H1 (cell line): ENCODE results near the gene LRTM1. TPM values are rescaled to one million over a fixed set of nuclear protein-coding genes. Genes with fewer than 3 reads are reported as not detected.
A peak's percentile ranks its signal among the peaks of the same experiment; 100 is the strongest.

ENCODE experiments used
- CTCF ChIA-PET: fragments of 300-600 bp; sonication (Branson Sonifier 250); formaldehyde crosslinking; loops from one replicate; lab custom pipeline; 2021; ENCODE audit not compliant: partially characterized antibody; lab: Charles Lee
- POLR2A ChIA-PET: fragments of 300-600 bp; sonication (Branson Sonifier 250); formaldehyde crosslinking; loops from one replicate; lab custom pipeline; 2021; ENCODE audit warnings: inconsistent platforms; ENCODE audit not compliant: partially characterized antibody; lab: Charles Lee
- DNase-seq, 2 experiments: peaks; one replicate each; pipeline versions ENCODE4 v3.0.0 to v3.0.0-alpha.2; 2010 to 2022; ENCODE audit warnings: low spot score in 2 of 2, low read depth in 1 of 2, mixed read lengths in 1 of 2
- FAIRE-seq: peaks from 2 replicates; lab custom pipeline; 2011; peaks lifted over from hg19 to GRCh38; lab: Jason Lieb, UNC
- H2AFZ ChIP-seq: 2 replicates; pipeline ENCODE4 v1.8.1; 2012; ENCODE audit warnings: low read length, inconsistent platforms
- H2AK5ac ChIP-seq: 2 replicates; pipeline ENCODE4 v1.6.1; 2013; ENCODE audit warnings: low read depth, low read length
- H2BK120ac ChIP-seq: replicated peaks from 2 replicates; pipeline ENCODE3; 2013; ENCODE audit warnings: low read depth, low read length, inconsistent platforms
- H2BK12ac ChIP-seq: 2 replicates; pipeline ENCODE4 v1.6.1; 2013; ENCODE audit warnings: low read depth, low read length
- H2BK15ac ChIP-seq: 2 replicates; pipeline ENCODE4 v1.6.1; 2013; ENCODE audit warnings: low read length
- H2BK20ac ChIP-seq: 2 replicates; pipeline ENCODE4 v1.6.1; 2013; ENCODE audit warnings: low read length
- H2BK5ac ChIP-seq: 2 replicates; pipeline ENCODE4 v1.6.1; 2013; ENCODE audit warnings: low read depth, low read length
- H3K14ac ChIP-seq: 2 replicates; pipeline ENCODE4 v1.6.1; 2013; ENCODE audit warnings: inconsistent platforms; ENCODE audit not compliant: insufficient read length
- H3K18ac ChIP-seq: 2 replicates; pipeline ENCODE4 v1.6.1; 2013; ENCODE audit warnings: low read length; ENCODE audit errors: extremely low read depth
- H3K23ac ChIP-seq: 2 replicates; pipeline ENCODE4 v1.6.1; 2013; ENCODE audit warnings: inconsistent platforms; ENCODE audit not compliant: insufficient read length
- H3K23me2 ChIP-seq: 2 replicates; pipeline ENCODE4 v1.6.1; 2013; ENCODE audit warnings: low read depth, low read length
- H3K27ac ChIP-seq: 2 replicates; pipeline ENCODE4 v1.6.1; 2011; ENCODE audit warnings: low read depth, low read length, inconsistent platforms
- H3K27me3 ChIP-seq, 4 experiments: replicated peaks in 1 of 4; 1 replicate in 1 of 4; 2 replicates in 3 of 4; pipeline versions ENCODE4 v1.6.1 to v1.8.1; 2011 to 2013; ENCODE audit warnings: low read length in 3 of 4, mild to moderate bottlenecking in 3 of 4, inconsistent platforms in 2 of 4, mixed read lengths in 2 of 4, moderate library complexity in 1 of 4; ENCODE audit not compliant: control insufficient read depth in 3 of 4, insufficient read depth in 3 of 4; ENCODE audit errors: extremely low read depth in 1 of 4
- H3K36me3 ChIP-seq, 4 experiments: 2 replicates each; pipeline versions ENCODE4 v1.6.1 to v1.8.1; 2011 to 2013; ENCODE audit warnings: mild to moderate bottlenecking in 4 of 4, low read length in 3 of 4, moderate library complexity in 2 of 4, control low read depth in 1 of 4, inconsistent platforms in 1 of 4; ENCODE audit not compliant: insufficient read depth in 4 of 4, control insufficient read depth in 2 of 4
- H3K4ac ChIP-seq: replicated peaks from 2 replicates; pipeline ENCODE3; 2013; ENCODE audit warnings: low read length, low read depth, mixed read lengths, inconsistent platforms; ENCODE audit not compliant: insufficient read length
- H3K4me1 ChIP-seq, 4 experiments: replicated peaks in 1 of 4; 1 replicate in 1 of 4; 2 replicates in 3 of 4; pipeline versions ENCODE4 v1.6.1 to v1.8.1; 2011 to 2013; ENCODE audit warnings: low read length in 3 of 4, inconsistent platforms in 2 of 4, mixed read lengths in 1 of 4; ENCODE audit not compliant: insufficient read depth in 4 of 4, control insufficient read depth in 3 of 4
- H3K4me2 ChIP-seq, 2 experiments: 2 replicates each; pipeline versions ENCODE4 v1.6.1 to v1.8.1; 2011 to 2013; ENCODE audit warnings: low read depth in 2 of 2, low read length in 2 of 2, control low read depth in 1 of 2, inconsistent platforms in 1 of 2, mild to moderate bottlenecking in 1 of 2; ENCODE audit not compliant: insufficient read depth in 1 of 2
- H3K4me3 ChIP-seq, 4 experiments: fragments of 200-600, 300-600 bp in 1 of 4; sonication (generic), shearing (Covaris generic), sonication (Bioruptor Twin) in 1 of 4; 2 replicates each; pipeline versions ENCODE4 v1.5.1 to v1.8.1; 2011 to 2016; ENCODE audit warnings: low read length in 4 of 4, low read depth in 3 of 4, control low read depth in 2 of 4, inconsistent platforms in 2 of 4, mild to moderate bottlenecking in 2 of 4, mixed read lengths in 1 of 4, moderate library complexity in 1 of 4; ENCODE audit not compliant: insufficient read depth in 2 of 4; ENCODE audit errors: extremely low read depth in 1 of 4
- H3K56ac ChIP-seq: replicated peaks from 2 replicates; pipeline ENCODE3; 2013; ENCODE audit warnings: low read depth, mild to moderate bottlenecking, mixed read lengths, low read length, inconsistent platforms; ENCODE audit not compliant: insufficient read length
- H3K79me1 ChIP-seq: 2 replicates; pipeline ENCODE4 v1.6.1; 2013; ENCODE audit warnings: low read depth, low read length, control low read depth
- H3K79me2 ChIP-seq, 2 experiments: 2 replicates each; pipeline versions ENCODE4 v1.6.1 to v1.8.1; 2012 to 2013; ENCODE audit warnings: low read length in 2 of 2, mild to moderate bottlenecking in 2 of 2, inconsistent platforms in 1 of 2; ENCODE audit not compliant: insufficient read depth in 2 of 2, control insufficient read depth in 1 of 2
- H3K9ac ChIP-seq, 4 experiments: replicated peaks in 1 of 4; 1 replicate in 1 of 4; 2 replicates in 3 of 4; pipeline versions ENCODE4 v1.6.1 to v1.8.1; 2011 to 2013; ENCODE audit warnings: low read depth in 3 of 4, low read length in 3 of 4, control low read depth in 2 of 4, mild to moderate bottlenecking in 2 of 4, moderate library complexity in 2 of 4, inconsistent platforms in 1 of 4; ENCODE audit errors: extremely low read depth in 1 of 4
- H3K9me3 ChIP-seq, 2 experiments: 2 replicates each; pipeline versions ENCODE4 v1.6.1 to v1.8.1; 2012 to 2013; ENCODE audit warnings: mild to moderate bottlenecking in 2 of 2, moderate library complexity in 2 of 2, control low read depth in 1 of 2, inconsistent platforms in 1 of 2, low read depth in 1 of 2, low read length in 1 of 2, mixed read lengths in 1 of 2; ENCODE audit not compliant: insufficient read depth in 2 of 2
- H4K20me1 ChIP-seq, 2 experiments: replicated peaks in 1 of 2; 2 replicates each; pipeline versions ENCODE3 to v1.8.1; 2011 to 2013; ENCODE audit warnings: inconsistent platforms in 2 of 2, low read length in 2 of 2, mild to moderate bottlenecking in 1 of 2; ENCODE audit not compliant: insufficient read depth in 2 of 2, control insufficient read depth in 1 of 2
- H4K5ac ChIP-seq: 2 replicates; pipeline ENCODE4 v1.6.1; 2013; ENCODE audit warnings: low read length, low read depth, mixed read lengths, inconsistent platforms; ENCODE audit not compliant: insufficient read length
- H4K8ac ChIP-seq: 2 replicates; pipeline ENCODE4 v1.8.0; 2013; ENCODE audit warnings: mild to moderate bottlenecking, moderate library complexity, low read length, inconsistent platforms; ENCODE audit not compliant: insufficient read depth; ENCODE audit errors: extremely low read depth
- H4K91ac ChIP-seq: replicated peaks from 2 replicates; pipeline ENCODE3; 2013; ENCODE audit warnings: low read length, mixed read lengths, inconsistent platforms; ENCODE audit not compliant: insufficient read length
- CBX8 ChIP-seq: fragments of 300-800, 300-1000 bp; sonication (generic); IDR thresholded peaks from 2 replicates; pipeline ENCODE4 v1.7.1; 2016; ENCODE audit warnings: low read depth, low read length, borderline replicate concordance
- CHD1 ChIP-seq: IDR thresholded peaks from 2 replicates; pipeline ENCODE4 v1.6.1; 2012; ENCODE audit warnings: low read depth, low read length, improper control_type of control experiment
- GABPA ChIP-seq: IDR thresholded peaks from 2 replicates; pipeline ENCODE4 v1.6.1; 2011; ENCODE audit warnings: mild to moderate bottlenecking, low read length, moderate library complexity, borderline replicate concordance; ENCODE audit not compliant: insufficient read depth
- KDM1A ChIP-seq: fragments of 200-600, 300-600 bp; sonication (generic); IDR thresholded peaks from 2 replicates; pipeline ENCODE4 v1.7.1; 2016; ENCODE audit warnings: mild to moderate bottlenecking, low read length, borderline replicate concordance
- NRF1 ChIP-seq: IDR thresholded peaks from 2 replicates; pipeline ENCODE4 v1.6.1; 2011; ENCODE audit warnings: mild to moderate bottlenecking, low read depth, low read length, improper control_type of control experiment
- RAD21 ChIP-seq, 2 experiments: IDR thresholded peaks in 1 of 2; conservative IDR thresholded peaks in 1 of 2; 2 replicates each; pipeline ENCODE4 v1.6.1; 2011; ENCODE audit warnings: low read depth in 2 of 2, low read length in 2 of 2, improper control_type of control experiment in 1 of 2, inconsistent platforms in 1 of 2, mild to moderate bottlenecking in 1 of 2, moderate library complexity in 1 of 2
- SP4 ChIP-seq: IDR thresholded peaks from 2 replicates; pipeline ENCODE4 v1.6.1; 2012; ENCODE audit warnings: low read length, inconsistent platforms
- WGBS, 2 experiments: shearing (Covaris generic) in 1 of 2; methylation state at CpG; one replicate each; pipeline versions ENCODE4 v1.1.6 to v1.1.7; 2013 to 2015; ENCODE audit warnings: low lambda C conversion rate in 2 of 2, mixed read lengths in 2 of 2, inconsistent platforms in 1 of 2, low coverage in 1 of 2, missing lambda C conversion rate in 1 of 2; ENCODE audit not compliant: insufficient replicate concordance in 2 of 2, insufficient coverage in 1 of 2, insufficient read length in 1 of 2; ENCODE audit errors: extremely low coverage in 1 of 2, missing lambda C conversion rate in 1 of 2; 5-methylcytosine and 5-hydroxymethylcytosine counted together
- polyA plus RNA-seq, 7 experiments: library from polyadenylated mRNA; depleted of rRNA in 3 of 7; stranded (reverse) in 5 of 7; unstranded in 2 of 7; fragments of >200 nt in 5 of 7; fragments of 200-250 nt in 2 of 7; gene quantifications; 1 replicate in 5 of 7; 2 replicates in 1 of 7; 4 replicates in 1 of 7; pipeline versions ENCODE4 v1.2.1 to v1.2.3, GENCODE V29; 2011 to 2013; ENCODE audit warnings: missing spikeins in 2 of 7, mixed read lengths in 2 of 7
- total RNA-seq: library from RNA; stranded (reverse); fragmentation: NEBNext Ultra II Directional; extraction: Animal tissue kit (Norgen Biotek cat#: 25700); gene quantifications from 2 replicates; pipeline ENCODE4 v1.2.1, GENCODE V29; 2021
- TF ChIP-seq, protein P1 (sequence below): IDR thresholded peaks from 2 replicates; pipeline ENCODE4 v1.6.1; 2012; ENCODE audit warnings: low read length, inconsistent platforms

LRTM1 gene
- total and polyA plus RNA-seq, 2 of the 8 experiments (the other 6 are each of a cell fraction or from before 2014, with no cell fraction given): not detected

DNA sequence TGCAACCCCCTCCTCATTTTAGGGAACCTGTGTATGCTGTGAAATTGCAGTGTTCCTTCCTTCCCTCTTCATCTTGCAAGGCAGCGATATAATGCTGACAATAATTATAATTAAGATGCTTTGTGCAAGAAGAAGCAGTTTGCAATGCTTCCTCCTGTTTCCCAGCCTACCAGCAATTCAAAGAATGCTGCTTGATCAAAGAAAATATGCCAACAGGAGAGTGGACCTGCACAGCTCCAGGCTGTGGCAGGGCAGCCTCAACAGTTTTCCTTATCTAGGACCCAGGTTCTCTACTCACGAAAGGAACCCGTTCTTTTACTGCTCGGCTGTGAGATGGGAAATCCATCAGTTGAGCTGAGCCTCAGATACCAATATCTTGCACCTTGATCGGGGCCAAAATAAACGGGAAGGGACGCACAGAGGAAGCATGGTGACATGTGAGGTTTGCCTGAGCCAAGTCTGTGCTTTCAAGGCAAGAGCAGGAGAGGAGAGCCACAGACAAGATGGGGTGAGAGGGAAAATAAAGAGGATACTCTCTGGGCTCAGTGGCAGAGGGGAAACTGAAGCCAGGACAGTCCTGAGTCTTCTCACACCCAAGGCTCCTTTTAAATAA, 22.6 kb upstream of the LRTM1 start:
- Histone ChIP-seq H3K56ac (no peak overlapping the region), H4K5ac (no peak overlapping the region), H2AK5ac (no peak overlapping the region), H3K4me1 (peaks cover 0 to 8% (median 4%) of the 10 kb centered on the region in 4 experiments; a peak in 3 of 7 replicates), H3K79me2 (no peaks in the 10 kb centered on the region), H3K23ac (no peak overlapping the region), H3K18ac (no peak overlapping the region), H3K9ac (no peak overlapping the region), H2BK120ac (no peak overlapping the region), H3K36me3 (no peaks in the 10 kb centered on the region), H3K9me3 (no peaks in the 10 kb centered on the region), H3K79me1 (no peaks in the 10 kb centered on the region; the same call in 1 of the 2 replicates), H2BK12ac (no peak overlapping the region), H3K27ac (no peak overlapping the region), H3K27me3 (no peaks in the 10 kb centered on the region), H2AFZ (no peak overlapping the region), H3K23me2 (no peaks in the 10 kb centered on the region), H3K4me2 (no peak overlapping the region), H2BK20ac (no peak overlapping the region), H4K8ac (no peak overlapping the region; the same call in 1 of the 2 replicates), H2BK15ac (no peak overlapping the region), H3K14ac (no peak overlapping the region), H4K20me1 (no peaks in the 10 kb centered on the region), H4K91ac (no peak overlapping the region), H2BK5ac (no peak overlapping the region), H3K4me3 (no peak overlapping the region), H3K4ac (peak overlapping the region; percentile 48)
- no peak for DNase-seq
- FAIRE-seq: no peak
- ChIA-PET POLR2A (interaction anchor here (0.8 kb wide), 1 partner anchor 11 kb away, joined by 3 read pairs; no protein-coding TSS in a partner anchor), CTCF (interaction anchor here (1.1 to 1.6 kb wide), 2 partner anchors 50 to 489 kb away, joined by 4 to 6 read pairs; no protein-coding TSS in a partner anchor)
- WGBS, 2 experiments: 89% methylated on average over 7 of the region's 7 CpGs; no CpG with 5 or more reads in 1 of the 2 experiments
- no peak for TF ChIP-seq CBX8
- no peak for TF ChIP-seq SP4
- TF ChIP-seq RAD21 (IDR thresholded peaks at IDR 0.05 in 1 of 2, conservative IDR thresholded peaks at IDR 0.05 in 1 of 2; ENCODE audit: low read depth in 2 of 2, low read length in 2 of 2): no peak
- TF ChIP-seq CHD1: no peak
- TF ChIP-seq KDM1A: no peak
- TF ChIP-seq, protein P1, sequence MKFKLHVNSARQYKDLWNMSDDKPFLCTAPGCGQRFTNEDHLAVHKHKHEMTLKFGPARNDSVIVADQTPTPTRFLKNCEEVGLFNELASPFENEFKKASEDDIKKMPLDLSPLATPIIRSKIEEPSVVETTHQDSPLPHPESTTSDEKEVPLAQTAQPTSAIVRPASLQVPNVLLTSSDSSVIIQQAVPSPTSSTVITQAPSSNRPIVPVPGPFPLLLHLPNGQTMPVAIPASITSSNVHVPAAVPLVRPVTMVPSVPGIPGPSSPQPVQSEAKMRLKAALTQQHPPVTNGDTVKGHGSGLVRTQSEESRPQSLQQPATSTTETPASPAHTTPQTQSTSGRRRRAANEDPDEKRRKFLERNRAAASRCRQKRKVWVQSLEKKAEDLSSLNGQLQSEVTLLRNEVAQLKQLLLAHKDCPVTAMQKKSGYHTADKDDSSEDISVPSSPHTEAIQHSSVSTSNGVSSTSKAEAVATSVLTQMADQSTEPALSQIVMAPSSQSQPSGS: no peak
- TF ChIP-seq GABPA: no peak
- no peak for TF ChIP-seq NRF1
